GM12865 (cell line): Measurements from ENCODE around the gene TSKU.
"Not testable (repeated sequence)": the region's sequence is repeated elsewhere in the genome, so short reads cannot be mapped to it uniquely, and the experiment has no call there.

ENCODE experiments used
- DNase-seq: peaks from one replicate; pipeline ENCODE4 v3.0.0; 2010; ENCODE audit warnings: low read depth
- H3K4me3 ChIP-seq: 2 replicates; pipeline ENCODE4 v1.5.1; 2011; ENCODE audit warnings: mild to moderate bottlenecking, low read depth, low read length, control low read depth
- TF ChIP-seq, protein P1 (sequence below): IDR thresholded peaks from 2 replicates; pipeline ENCODE4 v1.5.1; 2011; ENCODE audit warnings: low read length, control low read depth, low read depth, inconsistent platforms; ENCODE audit not compliant: insufficient read depth; ENCODE audit errors: missing control alignments

TSKU gene

DNA sequence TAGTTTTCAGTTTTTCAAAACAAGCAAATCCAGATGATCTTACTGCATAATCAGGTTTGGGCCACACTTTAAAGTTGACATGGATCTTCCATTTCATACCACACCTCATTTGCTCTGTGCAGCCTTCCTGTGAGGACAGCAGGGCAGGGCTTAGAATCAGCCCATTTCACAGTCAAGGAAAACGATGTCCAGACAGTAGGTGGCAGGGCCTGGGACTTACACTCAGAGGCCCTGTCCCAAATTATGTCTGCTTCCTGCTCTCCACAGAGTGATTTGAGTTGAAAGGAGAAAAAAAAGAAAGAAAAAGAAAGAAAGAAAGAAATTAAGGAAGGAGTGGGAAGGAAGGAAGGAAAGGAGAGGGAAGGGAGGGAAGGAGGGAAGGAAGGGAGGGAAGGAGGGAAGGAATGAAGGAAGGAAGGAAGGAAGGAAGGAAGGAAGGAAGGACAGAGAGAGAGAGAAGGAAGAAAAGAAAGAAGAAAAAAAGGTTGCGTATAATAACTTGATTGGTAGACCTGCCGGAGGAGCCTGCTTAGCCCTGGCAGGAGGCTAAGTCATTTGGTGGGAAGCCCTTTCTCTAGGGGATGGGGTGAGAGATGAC is 23.6 kb downstream of the TSKU start:
- TF ChIP-seq, protein P1, sequence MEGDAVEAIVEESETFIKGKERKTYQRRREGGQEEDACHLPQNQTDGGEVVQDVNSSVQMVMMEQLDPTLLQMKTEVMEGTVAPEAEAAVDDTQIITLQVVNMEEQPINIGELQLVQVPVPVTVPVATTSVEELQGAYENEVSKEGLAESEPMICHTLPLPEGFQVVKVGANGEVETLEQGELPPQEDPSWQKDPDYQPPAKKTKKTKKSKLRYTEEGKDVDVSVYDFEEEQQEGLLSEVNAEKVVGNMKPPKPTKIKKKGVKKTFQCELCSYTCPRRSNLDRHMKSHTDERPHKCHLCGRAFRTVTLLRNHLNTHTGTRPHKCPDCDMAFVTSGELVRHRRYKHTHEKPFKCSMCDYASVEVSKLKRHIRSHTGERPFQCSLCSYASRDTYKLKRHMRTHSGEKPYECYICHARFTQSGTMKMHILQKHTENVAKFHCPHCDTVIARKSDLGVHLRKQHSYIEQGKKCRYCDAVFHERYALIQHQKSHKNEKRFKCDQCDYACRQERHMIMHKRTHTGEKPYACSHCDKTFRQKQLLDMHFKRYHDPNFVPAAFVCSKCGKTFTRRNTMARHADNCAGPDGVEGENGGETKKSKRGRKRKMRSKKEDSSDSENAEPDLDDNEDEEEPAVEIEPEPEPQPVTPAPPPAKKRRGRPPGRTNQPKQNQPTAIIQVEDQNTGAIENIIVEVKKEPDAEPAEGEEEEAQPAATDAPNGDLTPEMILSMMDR: no peak
- H3K4me3 ChIP-seq: no peak overlapping the region
- DNase-seq: no peak

DNA sequence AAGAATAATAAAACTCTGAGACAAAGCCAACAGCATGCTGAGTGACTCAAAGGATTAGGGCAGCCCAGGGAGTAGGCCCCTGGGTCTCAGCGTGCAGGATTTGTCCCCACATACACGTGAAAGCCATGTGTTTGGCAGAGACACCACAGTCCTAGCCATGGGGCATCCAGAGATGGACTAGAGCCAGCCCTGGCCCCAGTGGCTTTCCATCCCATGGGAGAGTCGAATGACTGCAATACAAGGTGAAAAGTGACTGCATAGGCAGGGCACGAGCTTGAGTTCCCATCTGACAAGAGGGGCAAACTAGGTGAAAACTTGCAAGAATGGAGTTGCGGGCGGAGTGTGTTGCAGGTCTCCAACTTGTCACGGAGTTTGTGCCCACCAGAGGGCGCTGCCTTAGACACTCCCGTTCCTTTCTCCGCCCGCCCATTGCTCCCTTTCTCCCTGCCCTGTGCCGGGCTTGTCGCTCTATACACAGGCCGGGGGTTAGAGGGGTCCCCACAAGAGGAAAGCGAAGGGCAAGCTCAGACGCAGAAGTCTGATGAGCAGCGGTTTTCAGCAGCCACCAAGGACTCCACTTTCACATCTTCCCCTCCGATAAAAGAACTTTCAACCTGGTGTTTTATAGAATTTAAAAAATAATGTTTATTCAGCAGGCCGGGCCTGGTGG is 24.2 kb downstream of the TSKU start:
- DNase-seq: peak; percentile 81
- TF ChIP-seq, protein P1: peak; percentile 82

DNA sequence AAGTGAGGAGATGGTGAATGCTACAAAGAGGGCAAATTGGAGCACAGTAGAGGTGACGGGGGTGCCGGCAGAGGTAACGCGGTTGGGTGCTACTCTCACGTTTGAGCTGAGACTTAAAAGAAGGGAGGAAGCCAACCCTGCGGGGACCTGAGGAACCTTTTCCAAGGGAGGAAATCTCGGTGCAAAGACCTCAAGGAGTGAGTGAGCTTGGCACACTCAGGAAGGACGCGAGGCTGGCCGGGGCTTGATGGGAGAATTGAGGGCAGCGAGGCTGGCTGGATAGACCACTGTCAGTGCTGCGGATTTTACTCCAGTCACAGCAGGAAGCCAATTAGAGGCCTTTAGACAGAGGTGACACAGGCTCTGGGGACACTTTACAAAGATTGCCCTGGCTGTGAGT is 25.0 kb downstream of the TSKU start:
- no peak for DNase-seq
- no peak overlapping the region for H3K4me3 ChIP-seq
- TF ChIP-seq, protein P1: no peak

More for the DNA sequence above, 24.2 kb downstream of the TSKU start:
- H3K4me3 ChIP-seq: no peak overlapping the region

DNA sequence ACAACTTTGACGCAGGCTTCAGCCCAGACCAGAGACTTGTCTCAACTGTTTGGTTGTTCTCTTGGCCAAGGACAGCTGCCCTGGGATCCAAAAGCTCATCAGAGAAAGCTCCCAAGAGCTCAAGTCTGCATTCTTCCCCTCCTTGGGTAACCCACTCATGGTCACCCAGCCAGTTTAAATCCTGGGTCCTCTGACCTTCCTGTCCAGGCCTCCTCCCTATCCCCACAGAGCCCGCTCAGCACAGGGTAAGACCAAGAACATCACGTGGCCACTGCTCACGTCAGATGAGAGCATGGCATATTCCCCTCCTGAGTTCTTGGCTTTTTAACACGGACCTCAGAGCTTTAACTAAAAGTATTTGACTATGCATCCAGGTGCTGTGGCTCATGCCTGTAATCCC is 25.8 kb downstream of the TSKU start:
- TF ChIP-seq, protein P1: no peak
- no peak for DNase-seq
- no peak overlapping the region for H3K4me3 ChIP-seq

DNA sequence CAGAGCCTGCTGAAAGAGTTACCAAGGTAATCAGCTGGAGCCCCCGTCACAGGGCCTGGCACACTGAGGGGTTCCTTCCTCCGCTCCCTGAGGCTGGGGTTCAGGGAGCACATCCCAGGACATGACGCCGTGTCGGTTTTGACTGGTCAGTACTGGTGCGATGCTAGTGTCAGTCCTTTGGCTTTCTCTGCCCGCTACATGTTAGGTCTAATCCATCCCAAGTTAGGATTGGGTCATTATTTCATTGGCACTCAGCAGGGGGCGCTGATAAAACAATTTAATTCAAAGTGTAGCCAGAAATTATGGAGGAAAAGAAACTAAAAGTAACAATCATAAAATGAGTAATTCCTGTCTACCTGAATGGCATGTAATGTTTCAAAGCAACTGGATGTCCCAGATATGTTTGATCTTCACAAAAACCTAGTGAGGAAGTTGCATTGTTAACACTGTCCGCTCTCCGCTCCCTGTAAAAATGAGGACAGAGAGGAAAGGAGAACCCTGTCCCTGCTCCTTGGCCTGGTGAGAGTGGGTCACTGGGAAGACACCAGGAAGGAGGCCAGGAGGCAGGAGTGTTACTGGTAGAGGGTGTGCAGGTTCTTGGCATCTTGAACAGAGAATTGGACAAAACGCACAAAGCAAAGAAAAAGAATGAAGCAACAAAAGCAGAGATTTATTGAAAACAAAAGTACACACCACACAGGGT is 27.1 kb downstream of the TSKU start:
- peak; percentile 49 for DNase-seq
- TF ChIP-seq, protein P1: peak; percentile 36

DNA sequence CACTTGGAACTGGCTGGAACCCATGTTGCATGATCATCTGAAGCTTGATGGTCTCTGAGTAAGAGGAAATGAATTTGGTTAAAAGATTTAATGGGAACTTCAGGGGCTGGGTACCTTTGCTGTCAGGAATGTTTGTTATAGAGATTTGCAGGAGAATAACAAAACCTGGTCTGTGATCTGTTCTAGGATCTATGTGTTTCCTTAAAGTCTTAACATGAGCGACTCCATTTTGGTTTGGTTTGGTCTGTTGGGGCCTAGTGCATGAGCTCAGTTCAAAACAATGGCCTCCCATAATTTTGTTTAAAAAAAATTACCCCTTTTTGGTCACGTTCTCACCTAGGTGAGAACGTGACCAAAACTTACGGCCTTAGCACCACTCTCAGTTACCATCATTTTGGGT is 28.1 kb downstream of the TSKU start:
- TF ChIP-seq, protein P1: no peak
- no peak overlapping the region for H3K4me3 ChIP-seq
- no peak for DNase-seq

More for the DNA sequence above, 27.1 kb downstream of the TSKU start:
- no peak overlapping the region for H3K4me3 ChIP-seq

DNA sequence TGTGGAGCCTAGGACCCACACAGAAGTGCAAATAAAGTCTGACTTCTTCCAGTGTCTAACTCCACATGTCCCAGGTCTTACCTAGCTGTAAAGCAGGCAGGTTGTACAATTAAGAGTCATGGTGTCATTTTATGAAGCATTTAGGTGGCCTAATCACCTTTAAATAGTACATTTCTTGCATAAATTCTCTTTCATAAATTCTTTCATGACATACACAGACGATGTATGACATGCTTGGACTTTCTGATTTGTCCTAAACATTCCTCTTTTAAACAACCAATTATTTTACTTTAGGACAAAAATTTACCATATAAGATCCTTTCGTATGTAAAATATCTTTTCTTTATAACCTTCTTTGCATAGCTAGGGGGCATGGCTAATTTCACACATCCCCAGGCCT is 31.3 kb downstream of the TSKU start:
- no peak overlapping the region for H3K4me3 ChIP-seq
- TF ChIP-seq, protein P1: no peak
- DNase-seq: no peak

DNA sequence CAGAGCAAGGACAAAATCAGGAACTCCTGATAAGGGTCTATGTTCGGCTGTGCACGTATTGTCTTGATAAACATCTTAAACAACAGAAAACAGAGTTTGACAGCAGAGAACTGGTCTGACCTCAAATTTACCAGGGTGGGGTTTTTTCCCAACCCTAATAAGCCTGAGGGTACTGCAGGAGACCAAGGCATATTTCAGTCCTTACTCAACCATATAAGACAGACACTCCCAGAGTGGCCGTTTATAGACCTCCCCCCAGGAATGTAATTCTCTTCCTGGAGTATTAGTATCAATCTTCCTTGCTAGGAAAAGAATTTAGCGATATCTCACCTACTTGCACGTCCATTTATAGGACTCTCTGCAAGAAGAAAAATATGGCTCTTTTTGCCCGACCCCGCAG is 32.5 kb downstream of the TSKU start:
- not testable (repeated sequence) for DNase-seq, H3K4me3 ChIP-seq
